Measurements from ENCODE around the gene SHFL. TPM values are rescaled to one million over a fixed set of nuclear protein-coding genes. Genes with fewer than 3 reads are reported as not detected.

Gene SHFL
- total RNA-seq, 1 experiment from 2014 or later: 11.9 TPM

- no peaks in the 10 kb centered on the region for H3K36me3 Mint-ChIP-seq (ENCODE audit: insufficient read depth, unreplicated experiment)
- BruUV-seq (replicated peaks): no TSS peak
- no peaks in the 10 kb centered on the region for H3K4me1 Mint-ChIP-seq (ENCODE audit: insufficient read depth, unreplicated experiment)
- H3K4me3 Mint-ChIP-seq (ENCODE audit: unreplicated experiment): no peak overlapping the region
- ChIA-PET CTCF (interaction anchor here (0.6 kb wide), 1 partner anchor 18 kb away, joined by 3 read pairs; no protein-coding TSS in a partner anchor), POLR2A (no interaction called here)
- TF ChIP-seq CTCF (IDR thresholded peaks at IDR 0.05; ENCODE audit: unreplicated experiment): no peak
- peak; percentile 15 for DNase-seq (ENCODE audit: unreplicated experiment)
- intact Hi-C loops (cut with micrococcal nuclease): no loop called here
- H3K27ac Mint-ChIP-seq (ENCODE audit: low read depth, unreplicated experiment): no peak overlapping the region
- H3K27me3 Mint-ChIP-seq (ENCODE audit: insufficient read depth, unreplicated experiment): peaks cover 41% of the 10 kb centered on the region
- no peaks in the 10 kb centered on the region for H3K9me3 Mint-ChIP-seq (ENCODE audit: unreplicated experiment)
Measured at GRCh38 chr19:10079031-10079453, 7.1 kb upstream of the SHFL start.

GRCh38 chr19:10083911-10084310, 2.2 kb upstream of the SHFL start:
- no peak for DNase-seq (ENCODE audit: unreplicated experiment)
- BruUV-seq (replicated peaks): no TSS peak
- no peaks in the 10 kb centered on the region for H3K36me3 Mint-ChIP-seq (ENCODE audit: insufficient read depth, unreplicated experiment)
- intact Hi-C loops (cut with micrococcal nuclease): no loop called here
- H3K4me3 Mint-ChIP-seq (ENCODE audit: unreplicated experiment): no peak overlapping the region
- no peak for TF ChIP-seq CTCF (IDR thresholded peaks at IDR 0.05; ENCODE audit: unreplicated experiment)
- POLR2A ChIA-PET: interaction anchor here (0.8 to 2.0 kb wide), 2 partner anchors 11 to 12 kb away, joined by 3 to 8 read pairs; no protein-coding TSS in a partner anchor
- H3K9me3 Mint-ChIP-seq (ENCODE audit: unreplicated experiment): no peaks in the 10 kb centered on the region
- CTCF ChIA-PET: interaction anchor here (0.6 to 1.1 kb wide), 2 partner anchors 57 to 483 kb away, joined by 3 read pairs; no protein-coding TSS in a partner anchor
- H3K4me1 Mint-ChIP-seq (ENCODE audit: insufficient read depth, unreplicated experiment): peaks cover 6% of the 10 kb centered on the region
- H3K27ac Mint-ChIP-seq (ENCODE audit: low read depth, unreplicated experiment): no peak overlapping the region
- peaks cover 6% of the 10 kb centered on the region for H3K27me3 Mint-ChIP-seq (ENCODE audit: insufficient read depth, unreplicated experiment)

GRCh38 chr19:10084803-10085202, 1.3 kb upstream of the SHFL start:
- H3K27me3 Mint-ChIP-seq (ENCODE audit: insufficient read depth, unreplicated experiment): no peaks in the 10 kb centered on the region
- POLR2A ChIA-PET: interaction anchor here (0.7 to 2.0 kb wide), 3 partner anchors 10 to 34 kb away, joined by 3 to 8 read pairs (median 3); no protein-coding TSS in a partner anchor
- no peak overlapping the region for H3K27ac Mint-ChIP-seq (ENCODE audit: low read depth, unreplicated experiment)
- intact Hi-C loops (cut with micrococcal nuclease): no loop called here
- peaks cover under 1% of the 10 kb centered on the region for H3K36me3 Mint-ChIP-seq (ENCODE audit: insufficient read depth, unreplicated experiment)
- no TSS peak for BruUV-seq (replicated peaks)
- CTCF ChIA-PET: no interaction called here
- no peak for TF ChIP-seq CTCF (IDR thresholded peaks at IDR 0.05; ENCODE audit: unreplicated experiment)
- H3K4me1 Mint-ChIP-seq (ENCODE audit: insufficient read depth, unreplicated experiment): peaks cover 6% of the 10 kb centered on the region
- DNase-seq (ENCODE audit: unreplicated experiment): no peak
- no peaks in the 10 kb centered on the region for H3K9me3 Mint-ChIP-seq (ENCODE audit: unreplicated experiment)
- peak overlapping the region; percentile 85 for H3K4me3 Mint-ChIP-seq (ENCODE audit: unreplicated experiment)

- Mint-ChIP-seq H3K4me3 (ENCODE audit: unreplicated experiment) (peak overlapping the region; percentile 85), H3K4me1 (ENCODE audit: insufficient read depth, unreplicated experiment) (peaks cover 6% of the 10 kb centered on the region), H3K36me3 (ENCODE audit: insufficient read depth, unreplicated experiment) (peaks cover 12% of the 10 kb centered on the region), H3K27ac (ENCODE audit: low read depth, unreplicated experiment) (no peak overlapping the region), H3K27me3 (ENCODE audit: insufficient read depth, unreplicated experiment) (no peaks in the 10 kb centered on the region), H3K9me3 (ENCODE audit: unreplicated experiment) (no peaks in the 10 kb centered on the region)
- BruUV-seq (replicated peaks): no TSS peak
- no peak for DNase-seq (ENCODE audit: unreplicated experiment)
- intact Hi-C loops (cut with micrococcal nuclease): no loop called here
- POLR2A ChIA-PET: no interaction called here
- CTCF ChIA-PET: interaction anchor here (0.6 kb wide), 1 partner anchor 630 kb away, joined by 3 read pairs; no protein-coding TSS in a partner anchor
- no peak for TF ChIP-seq CTCF (IDR thresholded peaks at IDR 0.05; ENCODE audit: unreplicated experiment)
Measured at GRCh38 chr19:10086591-10087192, 575 bp downstream of the SHFL start.

Data from MCF 10A (cell line).